Measurements from ENCODE around the gene ZNF613. TPM values are rescaled to one million over a fixed set of nuclear protein-coding genes. Genes with fewer than 3 reads are reported as not detected.
"Not testable (repeated sequence)": the region's sequence is repeated elsewhere in the genome, so short reads cannot be mapped to it uniquely, and the experiment has no call there.

ZNF613 gene
- total RNA-seq, 1 donor from 2014 or later: 5.7 TPM

GRCh38 chr19:51977346-51977745, 50.1 kb downstream of the ZNF613 start:
- Mint-ChIP-seq H3K27me3 (ENCODE audit: low read depth) (no peaks in the 10 kb centered on the region), H3K4me1 (no peaks in the 10 kb centered on the region), H3K4me3 (no peak overlapping the region), H3K36me3 (peaks cover 86% of the 10 kb centered on the region), H3K9me3 (peaks cover 72% of the 10 kb centered on the region), H3K27ac (no peak overlapping the region)
- DNase-seq (ENCODE audit: low spot score in 2 of 2, unreplicated experiment in 2 of 2): no peak
- TF ChIP-seq CTCF (IDR thresholded peaks at IDR 0.05; ENCODE audit: unreplicated experiment): no peak

- TF ChIP-seq CTCF (IDR thresholded peaks at IDR 0.05; ENCODE audit: unreplicated experiment): no peak
Observed at GRCh38 chr19:51978882-51979281, 51.6 kb downstream of the ZNF613 start.

GRCh38 chr19:51980116-51980736, 53.0 kb downstream of the ZNF613 start:
- H3K27me3 Mint-ChIP-seq (ENCODE audit: low read depth): no peaks in the 10 kb centered on the region
- H3K9me3 Mint-ChIP-seq: peaks cover 68% of the 10 kb centered on the region
- H3K36me3 Mint-ChIP-seq: peaks cover 76% of the 10 kb centered on the region
- H3K4me1 Mint-ChIP-seq: no peaks in the 10 kb centered on the region
- TF ChIP-seq CTCF (IDR thresholded peaks at IDR 0.05; ENCODE audit: unreplicated experiment): no peak
- H3K4me3 Mint-ChIP-seq: no peak overlapping the region
- no peak overlapping the region for H3K27ac Mint-ChIP-seq
- no peak for DNase-seq (ENCODE audit: low spot score in 2 of 2, unreplicated experiment in 2 of 2)

More at GRCh38 chr19:51978882-51979281, 51.6 kb downstream of the ZNF613 start:
- no peak for DNase-seq (ENCODE audit: low spot score in 2 of 2, unreplicated experiment in 2 of 2)
- no peaks in the 10 kb centered on the region for H3K4me1 Mint-ChIP-seq
- H3K4me3 Mint-ChIP-seq: no peak overlapping the region
- H3K27me3 Mint-ChIP-seq (ENCODE audit: low read depth): no peaks in the 10 kb centered on the region
- H3K9me3 Mint-ChIP-seq: peaks cover 76% of the 10 kb centered on the region
- no peak overlapping the region for H3K27ac Mint-ChIP-seq
- peaks cover 86% of the 10 kb centered on the region for H3K36me3 Mint-ChIP-seq

GRCh38 chr19:51980926-51981325, 53.7 kb downstream of the ZNF613 start:
- Mint-ChIP-seq H3K36me3 (peaks cover 76% of the 10 kb centered on the region), H3K9me3 (peaks cover 70% of the 10 kb centered on the region)
- H3K4me1 Mint-ChIP-seq; H3K27ac Mint-ChIP-seq; H3K4me3 Mint-ChIP-seq; H3K27me3 Mint-ChIP-seq (ENCODE audit: low read depth); DNase-seq (ENCODE audit: low spot score in 2 of 2, unreplicated experiment in 2 of 2): not testable (repeated sequence)

- Mint-ChIP-seq H3K4me3 (no peak overlapping the region), H3K4me1 (peaks cover 9% of the 10 kb centered on the region), H3K27ac (no peak overlapping the region), H3K9me3 (peaks cover 58% of the 10 kb centered on the region), H3K27me3 (ENCODE audit: low read depth) (no peaks in the 10 kb centered on the region), H3K36me3 (peaks cover 68% of the 10 kb centered on the region)
- DNase-seq (ENCODE audit: low spot score in 2 of 2, unreplicated experiment in 2 of 2): no peak
- TF ChIP-seq CTCF (IDR thresholded peaks at IDR 0.05; ENCODE audit: unreplicated experiment): no peak
Observed at GRCh38 chr19:51983361-51983760, 56.1 kb downstream of the ZNF613 start.

GRCh38 chr19:51986309-51987291, 59.3 kb downstream of the ZNF613 start, which contains the start of gene ZNF350:
Gene ZNF350 (minus strand): TSS chr19:51986840. CDS start chr19:51974360, 12,480 bp downstream.
- DNase-seq (ENCODE audit: low spot score in 2 of 2, unreplicated experiment in 2 of 2): peak; percentile 59 to 79
- Mint-ChIP-seq H3K9me3 (peaks cover 54% of the 10 kb centered on the region), H3K4me3 (peak within 1 kb of the TSS; percentile 89), H3K27ac (peak within 1 kb of the TSS; percentile 89), H3K4me1 (peaks cover 9% of the 10 kb centered on the region), H3K27me3 (ENCODE audit: low read depth) (no peaks in the 10 kb centered on the region), H3K36me3 (peaks cover 57% of the 10 kb centered on the region)
- no peak for TF ChIP-seq CTCF (IDR thresholded peaks at IDR 0.05; ENCODE audit: unreplicated experiment)
